ENCODE data around the gene PAQR5.
"Not testable (repeated sequence)": the region's sequence is repeated elsewhere in the genome, so short reads cannot be mapped to it uniquely, and the experiment has no call there.

Gene PAQR5

GRCh38 chr15:69434238-69434637, 135.5 kb downstream of the PAQR5 start:
- Histone ChIP-seq H3K36me3 (ENCODE audit: control insufficient read depth, insufficient read depth, low read length) (no peaks in the 10 kb centered on the region), H3K4me1 (ENCODE audit: control insufficient read depth, insufficient read depth, low read length, poor library complexity, severe bottlenecking) (no peaks in the 10 kb centered on the region), H3K9me3 (ENCODE audit: control insufficient read depth, low read length) (no peaks in the 10 kb centered on the region), H3K27me3 (replicated peaks; ENCODE audit: control insufficient read depth, insufficient read depth, low read length, poor library complexity, severe bottlenecking) (no peaks in the 10 kb centered on the region), H3K27ac (ENCODE audit: insufficient read depth, low read length, poor library complexity, severe bottlenecking) (no peak overlapping the region), H3K4me3 (ENCODE audit: insufficient read depth, low read depth, low read length, poor library complexity, severe bottlenecking) (no peak overlapping the region)
- no peak for DNase-seq

DNA sequence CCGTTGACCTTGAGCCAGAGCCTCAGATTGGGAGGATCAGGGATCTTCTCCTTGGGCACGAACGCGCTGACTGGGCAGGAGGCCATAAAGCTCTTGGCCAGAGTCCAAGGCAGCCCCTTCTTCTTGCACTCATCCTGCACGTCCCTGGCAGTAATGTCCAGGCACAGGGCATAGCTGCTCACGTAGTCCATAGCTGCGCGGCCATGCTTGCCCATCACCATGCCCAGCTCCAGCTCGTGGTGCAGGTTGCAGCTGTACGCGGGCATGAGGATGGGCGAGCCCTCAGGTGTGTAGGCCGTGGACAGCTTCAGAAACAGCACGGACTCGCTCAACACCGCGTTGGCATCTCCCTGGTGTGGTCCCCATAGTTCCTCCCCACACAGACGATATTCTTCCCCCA, 136.0 kb downstream of the PAQR5 start:
- DNase-seq: no peak
- no peak overlapping the region for H3K27ac ChIP-seq (ENCODE audit: insufficient read depth, low read length, poor library complexity, severe bottlenecking)
- no peaks in the 10 kb centered on the region for H3K27me3 ChIP-seq (replicated peaks; ENCODE audit: control insufficient read depth, insufficient read depth, low read length, poor library complexity, severe bottlenecking)
- no peaks in the 10 kb centered on the region for H3K9me3 ChIP-seq (ENCODE audit: control insufficient read depth, low read length)
- H3K36me3 ChIP-seq (ENCODE audit: control insufficient read depth, insufficient read depth, low read length): no peaks in the 10 kb centered on the region
- H3K4me1 ChIP-seq (ENCODE audit: control insufficient read depth, insufficient read depth, low read length, poor library complexity, severe bottlenecking): no peaks in the 10 kb centered on the region
- H3K4me3 ChIP-seq (ENCODE audit: insufficient read depth, low read depth, low read length, poor library complexity, severe bottlenecking): no peak overlapping the region

DNA sequence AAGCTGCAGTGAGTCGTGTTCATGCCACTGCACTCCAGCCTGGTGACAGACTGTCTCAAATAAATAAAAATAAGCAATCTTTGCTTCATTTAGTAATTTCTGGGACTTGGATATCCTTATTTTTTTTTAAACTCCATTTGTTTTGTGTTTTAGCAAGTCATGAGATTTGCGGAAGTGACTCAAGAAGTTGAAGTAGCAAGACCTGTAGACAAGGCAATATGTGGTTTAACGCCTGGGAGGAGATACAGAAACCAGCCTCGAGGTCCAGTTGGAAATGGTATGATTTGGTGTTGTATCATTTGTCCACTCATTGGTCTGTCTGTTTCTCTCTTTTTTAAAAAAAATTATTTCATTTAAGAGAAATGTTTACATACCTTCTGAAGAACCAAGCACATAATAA, 137.3 kb downstream of the PAQR5 start:
- DNase-seq: no peak
- Histone ChIP-seq H3K27me3 (replicated peaks; ENCODE audit: control insufficient read depth, insufficient read depth, low read length, poor library complexity, severe bottlenecking) (no peaks in the 10 kb centered on the region), H3K27ac (ENCODE audit: insufficient read depth, low read length, poor library complexity, severe bottlenecking) (no peak overlapping the region), H3K9me3 (ENCODE audit: control insufficient read depth, low read length) (no peaks in the 10 kb centered on the region), H3K4me1 (ENCODE audit: control insufficient read depth, insufficient read depth, low read length, poor library complexity, severe bottlenecking) (no peaks in the 10 kb centered on the region), H3K36me3 (ENCODE audit: control insufficient read depth, insufficient read depth, low read length) (no peaks in the 10 kb centered on the region), H3K4me3 (ENCODE audit: insufficient read depth, low read depth, low read length, poor library complexity, severe bottlenecking) (no peak overlapping the region)

GRCh38 chr15:69436951-69437350, 138.2 kb downstream of the PAQR5 start:
- no peaks in the 10 kb centered on the region for H3K27me3 ChIP-seq (replicated peaks; ENCODE audit: control insufficient read depth, insufficient read depth, low read length, poor library complexity, severe bottlenecking)
- H3K9me3 ChIP-seq (ENCODE audit: control insufficient read depth, low read length): no peaks in the 10 kb centered on the region
- no peak for DNase-seq
- no peaks in the 10 kb centered on the region for H3K4me1 ChIP-seq (ENCODE audit: control insufficient read depth, insufficient read depth, low read length, poor library complexity, severe bottlenecking)
- H3K27ac ChIP-seq (ENCODE audit: insufficient read depth, low read length, poor library complexity, severe bottlenecking): no peak overlapping the region
- no peak overlapping the region for H3K4me3 ChIP-seq (ENCODE audit: insufficient read depth, low read depth, low read length, poor library complexity, severe bottlenecking)
- no peaks in the 10 kb centered on the region for H3K36me3 ChIP-seq (ENCODE audit: control insufficient read depth, insufficient read depth, low read length)

GRCh38 chr15:69439623-69440022, 140.9 kb downstream of the PAQR5 start:
- Histone ChIP-seq H3K4me1 (ENCODE audit: control insufficient read depth, insufficient read depth, low read length, poor library complexity, severe bottlenecking) (no peaks in the 10 kb centered on the region), H3K4me3 (ENCODE audit: insufficient read depth, low read depth, low read length, poor library complexity, severe bottlenecking) (no peak overlapping the region), H3K36me3 (ENCODE audit: control insufficient read depth, insufficient read depth, low read length) (no peaks in the 10 kb centered on the region), H3K27me3 (replicated peaks; ENCODE audit: control insufficient read depth, insufficient read depth, low read length, poor library complexity, severe bottlenecking) (no peaks in the 10 kb centered on the region), H3K27ac (ENCODE audit: insufficient read depth, low read length, poor library complexity, severe bottlenecking) (no peak overlapping the region), H3K9me3 (ENCODE audit: control insufficient read depth, low read length) (no peaks in the 10 kb centered on the region)
- DNase-seq: no peak

DNA sequence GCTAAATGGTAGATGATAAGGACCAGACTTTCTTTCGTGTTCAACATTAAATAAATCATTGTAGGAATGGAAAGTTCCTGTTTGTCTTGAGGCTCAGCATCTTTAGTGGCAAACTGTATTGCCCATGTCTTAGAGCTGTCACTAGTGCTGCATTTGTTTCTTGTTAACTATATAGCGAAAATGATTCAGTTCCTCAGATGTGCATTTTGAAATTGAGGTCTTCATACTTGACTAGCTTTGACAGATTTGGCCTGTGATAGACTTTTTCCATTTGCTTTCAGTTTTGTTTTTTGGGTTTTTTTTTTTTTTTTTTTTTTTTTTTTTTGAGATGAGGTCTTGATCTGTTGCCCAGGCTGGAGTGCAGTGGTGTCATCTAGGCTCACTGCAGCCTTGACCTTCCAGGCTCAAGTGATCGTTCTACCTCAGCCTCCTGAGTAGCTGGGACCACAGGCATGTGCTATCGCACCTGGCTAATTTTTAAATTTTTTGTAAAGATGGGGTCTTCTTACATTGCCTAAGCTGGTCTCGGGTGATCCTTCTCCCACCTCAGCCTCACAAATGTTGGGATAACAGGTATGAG, 144.4 kb downstream of the PAQR5 start:
- no peak for DNase-seq
- H3K27me3 ChIP-seq (replicated peaks; ENCODE audit: control insufficient read depth, insufficient read depth, low read length, poor library complexity, severe bottlenecking): no peaks in the 10 kb centered on the region
- H3K9me3 ChIP-seq (ENCODE audit: control insufficient read depth, low read length): no peaks in the 10 kb centered on the region
- no peak overlapping the region for H3K27ac ChIP-seq (ENCODE audit: insufficient read depth, low read length, poor library complexity, severe bottlenecking)
- no peaks in the 10 kb centered on the region for H3K36me3 ChIP-seq (ENCODE audit: control insufficient read depth, insufficient read depth, low read length)
- H3K4me1 ChIP-seq (ENCODE audit: control insufficient read depth, insufficient read depth, low read length, poor library complexity, severe bottlenecking): no peaks in the 10 kb centered on the region
- peak overlapping the region; percentile 8 for H3K4me3 ChIP-seq (ENCODE audit: insufficient read depth, low read depth, low read length, poor library complexity, severe bottlenecking)

DNA sequence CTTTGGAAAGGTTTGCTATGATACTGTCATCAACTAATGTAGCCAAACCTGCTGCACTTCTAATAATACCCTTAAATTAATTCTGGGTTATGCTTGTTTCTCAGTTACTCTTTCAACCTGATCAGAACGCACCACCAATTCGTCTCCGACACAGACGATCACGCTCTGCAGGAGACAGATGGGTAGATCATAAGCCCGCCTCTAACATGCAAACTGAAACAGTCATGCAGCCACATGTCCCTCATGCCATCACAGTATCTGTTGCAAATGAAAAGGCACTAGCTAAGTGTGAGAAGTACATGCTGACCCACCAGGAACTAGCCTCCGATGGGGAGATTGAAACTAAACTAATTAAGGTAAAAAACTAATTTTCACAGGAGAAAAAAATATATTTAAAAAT, 146.0 kb downstream of the PAQR5 start:
- Histone ChIP-seq H3K36me3 (ENCODE audit: control insufficient read depth, insufficient read depth, low read length) (no peaks in the 10 kb centered on the region), H3K9me3 (ENCODE audit: control insufficient read depth, low read length) (no peaks in the 10 kb centered on the region)
- DNase-seq: no peak

GRCh38 chr15:69446953-69447352, 148.2 kb downstream of the PAQR5 start:
- Histone ChIP-seq H3K4me3 (ENCODE audit: insufficient read depth, low read depth, low read length, poor library complexity, severe bottlenecking) (no peak overlapping the region), H3K9me3 (ENCODE audit: control insufficient read depth, low read length) (no peaks in the 10 kb centered on the region), H3K27ac (ENCODE audit: insufficient read depth, low read length, poor library complexity, severe bottlenecking) (no peak overlapping the region), H3K36me3 (ENCODE audit: control insufficient read depth, insufficient read depth, low read length) (no peaks in the 10 kb centered on the region), H3K27me3 (replicated peaks; ENCODE audit: control insufficient read depth, insufficient read depth, low read length, poor library complexity, severe bottlenecking) (no peaks in the 10 kb centered on the region), H3K4me1 (ENCODE audit: control insufficient read depth, insufficient read depth, low read length, poor library complexity, severe bottlenecking) (no peaks in the 10 kb centered on the region)
- DNase-seq: no peak

More for the DNA sequence above, 146.0 kb downstream of the PAQR5 start:
- no peak overlapping the region for H3K4me3 ChIP-seq (ENCODE audit: insufficient read depth, low read depth, low read length, poor library complexity, severe bottlenecking)
- H3K27me3 ChIP-seq (replicated peaks; ENCODE audit: control insufficient read depth, insufficient read depth, low read length, poor library complexity, severe bottlenecking): no peaks in the 10 kb centered on the region
- no peaks in the 10 kb centered on the region for H3K4me1 ChIP-seq (ENCODE audit: control insufficient read depth, insufficient read depth, low read length, poor library complexity, severe bottlenecking)
- no peak overlapping the region for H3K27ac ChIP-seq (ENCODE audit: insufficient read depth, low read length, poor library complexity, severe bottlenecking)

DNA sequence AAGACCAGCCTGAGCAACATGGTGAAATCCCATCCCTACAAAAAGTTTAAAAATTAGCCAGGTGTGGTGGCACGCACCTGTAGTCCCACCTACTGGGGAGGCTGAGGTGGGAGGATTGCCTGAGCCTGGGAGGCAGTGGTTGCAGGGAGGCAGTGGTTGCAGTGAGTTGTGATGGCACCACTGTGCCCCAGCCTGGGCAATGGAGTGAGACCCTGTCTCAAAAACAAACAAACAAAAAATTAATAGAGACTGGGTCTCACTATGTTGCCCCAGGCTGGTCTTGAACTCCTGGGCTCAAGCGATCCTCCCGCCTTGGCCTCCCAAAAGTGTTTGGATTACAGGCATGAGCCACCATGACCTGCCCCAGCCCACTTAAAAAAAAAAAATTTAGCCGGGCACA, 151.5 kb downstream of the PAQR5 start:
- not testable (repeated sequence) for H3K4me3 ChIP-seq (ENCODE audit: insufficient read depth, low read depth, low read length, poor library complexity, severe bottlenecking); H3K27ac ChIP-seq (ENCODE audit: insufficient read depth, low read length, poor library complexity, severe bottlenecking); H3K36me3 ChIP-seq (ENCODE audit: control insufficient read depth, insufficient read depth, low read length); DNase-seq; H3K27me3 ChIP-seq (replicated peaks; ENCODE audit: control insufficient read depth, insufficient read depth, low read length, poor library complexity, severe bottlenecking); H3K9me3 ChIP-seq (ENCODE audit: control insufficient read depth, low read length)
- H3K4me1 ChIP-seq (ENCODE audit: control insufficient read depth, insufficient read depth, low read length, poor library complexity, severe bottlenecking): peaks cover 14% of the 10 kb centered on the region

DNA sequence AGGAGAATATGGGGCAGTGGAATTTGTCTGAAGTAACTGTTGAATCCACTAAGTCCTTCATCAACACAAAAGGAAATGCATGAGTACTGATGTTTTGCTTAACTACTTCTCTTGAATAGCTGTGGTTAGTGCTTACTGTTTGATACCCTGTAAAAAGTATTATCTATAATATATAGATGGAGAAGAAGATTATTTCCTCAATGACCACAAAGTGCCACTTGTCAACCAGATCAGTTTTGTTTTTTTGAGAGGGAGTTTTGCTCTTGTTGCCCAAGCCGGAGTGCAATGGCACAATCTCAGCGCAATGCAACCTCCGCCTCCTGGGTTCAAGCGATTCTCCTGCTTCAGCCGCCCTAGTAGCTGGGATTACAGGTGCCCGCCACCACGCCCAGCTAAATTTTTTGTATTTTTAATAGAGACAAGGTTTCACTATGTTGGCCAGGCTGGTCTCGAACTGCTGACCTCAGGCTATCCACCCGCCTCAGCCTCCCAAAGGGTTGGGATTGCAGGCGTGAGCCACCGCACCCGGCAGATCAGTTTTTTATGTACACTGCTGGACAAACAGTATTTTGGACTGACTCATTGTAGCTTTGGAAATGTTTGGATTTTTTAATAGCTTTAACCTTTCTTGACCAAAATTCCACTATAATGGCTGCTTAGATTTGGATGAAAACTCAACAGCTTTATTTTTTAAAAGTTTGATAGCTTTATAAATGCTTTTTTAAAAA, 152.4 kb downstream of the PAQR5 start:
- peaks cover 14% of the 10 kb centered on the region for H3K4me1 ChIP-seq (ENCODE audit: control insufficient read depth, insufficient read depth, low read length, poor library complexity, severe bottlenecking)
- no peak for DNase-seq
- H3K36me3 ChIP-seq (ENCODE audit: control insufficient read depth, insufficient read depth, low read length): peaks cover 15% of the 10 kb centered on the region
- H3K27ac ChIP-seq (ENCODE audit: insufficient read depth, low read length, poor library complexity, severe bottlenecking): no peak overlapping the region
- H3K9me3 ChIP-seq (ENCODE audit: control insufficient read depth, low read length): no peaks in the 10 kb centered on the region
- H3K4me3 ChIP-seq (ENCODE audit: insufficient read depth, low read depth, low read length, poor library complexity, severe bottlenecking): no peak overlapping the region
- H3K27me3 ChIP-seq (replicated peaks; ENCODE audit: control insufficient read depth, insufficient read depth, low read length, poor library complexity, severe bottlenecking): no peaks in the 10 kb centered on the region
